Activated CD8-positive, alpha-beta T cell treated with anti-CD3 and anti-CD28 coated beads for 36 hours (primary cell): ENCODE results near the gene MYOZ1. TPM values are rescaled to one million over a fixed set of nuclear protein-coding genes. Genes with fewer than 3 reads are reported as not detected.
A peak's percentile ranks its signal among the peaks of the same experiment; 100 is the strongest.
"Not testable (repeated sequence)": the region's sequence is repeated elsewhere in the genome, so short reads cannot be mapped to it uniquely, and the experiment has no call there.

Experiments used
- ATAC-seq: fragments of 200-7000 bp; cut with Tn5 transposase; one replicate; pipeline ENCODE4 v1.10.0; 2021; ENCODE audit warnings: mild to moderate bottlenecking, moderate library complexity
- CTCF ChIA-PET: fragments of 350-600 bp; sonication (Branson Sonifier 250); formaldehyde crosslinking; loops from one replicate; lab custom pipeline; 2021; ENCODE audit warnings: antibody characterized with exemption; lab: Charles Lee
- POLR2A ChIA-PET: fragments of 350-600 bp; sonication (Branson Sonifier 250); formaldehyde crosslinking; loops from one replicate; lab custom pipeline; 2021; ENCODE audit warnings: antibody characterized with exemption; lab: Charles Lee
- DNase-seq: peaks from one replicate; pipeline ENCODE4 v3.0.0-alpha.2; 2020
- H3K27ac Mint-ChIP-seq: one replicate; pipeline ENCODE4 v1.8.0; 2021; ENCODE audit warnings: mild to moderate bottlenecking, mixed read lengths
- H3K27me3 Mint-ChIP-seq: one replicate; pipeline ENCODE4 v1.8.0; 2021; ENCODE audit warnings: mixed read lengths
- H3K36me3 Mint-ChIP-seq: one replicate; pipeline ENCODE4 v1.8.0; 2021; ENCODE audit warnings: low read depth, mixed read lengths
- H3K4me1 Mint-ChIP-seq: one replicate; pipeline ENCODE4 v1.8.0; 2021; ENCODE audit warnings: low read depth, mixed read lengths
- H3K4me3 Mint-ChIP-seq: one replicate; pipeline ENCODE4 v1.8.0; 2021; ENCODE audit warnings: mild to moderate bottlenecking, moderate library complexity, mixed read lengths
- H3K9me3 Mint-ChIP-seq: one replicate; pipeline ENCODE4 v1.8.0; 2021; ENCODE audit warnings: mixed read lengths
- intact Hi-C: fragments of 100-400 bp; cut with micrococcal nuclease; formaldehyde crosslinking; loops from one replicate; pipeline ENCODE4 v1.10.0; 2022
- total RNA-seq, 2 experiments: library from RNA; stranded (reverse); gene quantifications; one replicate each; pipeline ENCODE4 v1.2.3, GENCODE V29; 2021
- TF ChIP-seq, protein P1 (sequence below): fragments of 200-600 bp; IDR thresholded peaks from one replicate; pipeline ENCODE4 v1.8.0; 2022; ENCODE audit warnings: antibody characterized with exemption, mild to moderate bottlenecking

MYOZ1 gene
- total RNA-seq, 2 experiments from 2014 or later: not detected

DNA sequence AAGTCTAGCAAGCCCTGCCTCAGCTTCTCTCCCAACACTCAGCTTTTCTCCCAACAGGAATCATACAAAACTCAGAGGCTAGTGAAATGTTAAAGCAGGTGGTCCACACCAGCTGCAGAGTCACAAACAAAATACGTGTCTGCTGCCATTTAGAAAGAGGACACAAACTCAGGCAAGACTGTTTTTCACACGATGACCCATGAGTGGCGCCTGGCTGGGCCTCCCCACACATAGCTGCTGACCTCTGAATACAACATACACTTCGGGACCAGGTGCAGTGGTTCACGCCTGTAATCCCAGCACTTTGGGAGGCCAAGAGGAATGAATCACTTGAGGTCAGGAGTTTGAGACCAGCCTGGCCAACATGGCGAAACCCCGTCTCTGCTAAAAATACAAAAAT, 21.4 kb upstream of the MYOZ1 start:
- H3K36me3 Mint-ChIP-seq, H3K4me1 Mint-ChIP-seq, DNase-seq, CTCF ChIA-PET, ATAC-seq, H3K27me3 Mint-ChIP-seq, H3K9me3 Mint-ChIP-seq, intact Hi-C loops, H3K27ac Mint-ChIP-seq, H3K4me3 Mint-ChIP-seq, POLR2A ChIA-PET: not testable (repeated sequence)

DNA sequence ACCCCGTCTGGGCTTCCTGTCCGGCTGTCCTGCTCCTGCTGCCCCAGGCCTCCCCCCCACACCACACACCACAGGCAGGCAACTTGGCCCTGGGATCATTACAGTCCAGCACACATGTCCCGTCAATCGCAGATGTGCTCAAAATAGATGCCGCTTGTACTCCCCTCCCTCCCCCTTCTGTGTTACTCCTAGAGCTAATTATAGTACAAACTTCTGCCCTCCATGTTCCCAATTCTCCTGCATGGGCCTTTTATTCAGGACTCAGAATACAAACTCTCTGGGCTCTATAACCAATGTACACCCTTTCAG, 14.7 kb upstream of the MYOZ1 start, which contains the start of gene SYNPO2L:
TSS of gene SYNPO2L (minus strand) at position 40 of the 309 bp plus-strand sequence. CDS start 107 bp downstream, outside the sequence.
- intact Hi-C loops: no loop called here
- Mint-ChIP-seq H3K9me3 (no peaks in the 10 kb centered on the region), H3K4me1 (peaks cover 12% of the 10 kb centered on the region), H3K27ac (no peak within 1 kb of the TSS), H3K27me3 (no peaks in the 10 kb centered on the region), H3K4me3 (no peak within 1 kb of the TSS), H3K36me3 (no peaks in the 10 kb centered on the region)
- ChIA-PET POLR2A (no interaction called here), CTCF (no interaction called here)
- DNase-seq (no peak), ATAC-seq (no peak)
- TF ChIP-seq, protein P1, sequence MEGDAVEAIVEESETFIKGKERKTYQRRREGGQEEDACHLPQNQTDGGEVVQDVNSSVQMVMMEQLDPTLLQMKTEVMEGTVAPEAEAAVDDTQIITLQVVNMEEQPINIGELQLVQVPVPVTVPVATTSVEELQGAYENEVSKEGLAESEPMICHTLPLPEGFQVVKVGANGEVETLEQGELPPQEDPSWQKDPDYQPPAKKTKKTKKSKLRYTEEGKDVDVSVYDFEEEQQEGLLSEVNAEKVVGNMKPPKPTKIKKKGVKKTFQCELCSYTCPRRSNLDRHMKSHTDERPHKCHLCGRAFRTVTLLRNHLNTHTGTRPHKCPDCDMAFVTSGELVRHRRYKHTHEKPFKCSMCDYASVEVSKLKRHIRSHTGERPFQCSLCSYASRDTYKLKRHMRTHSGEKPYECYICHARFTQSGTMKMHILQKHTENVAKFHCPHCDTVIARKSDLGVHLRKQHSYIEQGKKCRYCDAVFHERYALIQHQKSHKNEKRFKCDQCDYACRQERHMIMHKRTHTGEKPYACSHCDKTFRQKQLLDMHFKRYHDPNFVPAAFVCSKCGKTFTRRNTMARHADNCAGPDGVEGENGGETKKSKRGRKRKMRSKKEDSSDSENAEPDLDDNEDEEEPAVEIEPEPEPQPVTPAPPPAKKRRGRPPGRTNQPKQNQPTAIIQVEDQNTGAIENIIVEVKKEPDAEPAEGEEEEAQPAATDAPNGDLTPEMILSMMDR: no peak

DNA sequence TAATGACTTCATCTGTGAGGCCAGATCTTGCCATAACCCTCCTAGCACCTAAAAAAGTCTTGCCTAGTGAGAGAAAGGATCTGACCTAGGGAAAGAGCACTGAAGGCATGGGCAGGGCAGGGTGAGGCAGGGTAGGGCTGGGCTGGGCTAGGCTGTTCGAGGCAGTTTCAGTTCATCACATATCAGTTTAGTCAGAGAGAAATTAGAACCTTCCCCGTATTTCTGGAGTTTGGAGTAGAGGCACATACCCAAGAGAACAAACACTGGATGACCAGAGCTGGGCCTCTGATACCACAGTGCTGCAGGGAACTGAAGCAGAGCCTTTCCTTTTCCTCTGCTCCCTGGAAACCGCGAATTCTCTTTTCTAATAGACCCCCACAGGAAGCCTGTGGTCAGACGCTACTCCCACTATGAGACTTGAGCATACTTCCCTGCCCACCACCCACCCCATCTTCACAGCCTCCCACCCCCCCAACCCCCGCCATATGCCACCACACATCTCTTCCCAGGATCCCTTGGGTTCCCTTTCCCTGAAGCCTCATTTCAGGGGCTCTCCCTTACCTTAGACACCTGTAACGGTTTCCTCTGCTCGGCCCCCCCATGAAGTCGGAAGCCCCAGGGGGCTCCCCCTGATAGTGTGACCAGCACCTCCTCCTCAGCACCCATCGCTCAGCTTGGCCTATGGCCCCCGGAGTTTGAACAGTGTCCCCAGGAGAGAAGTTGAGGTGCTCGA, 14.1 kb upstream of the MYOZ1 start:
- Mint-ChIP-seq H3K27ac (no peak overlapping the region), H3K4me3 (no peak overlapping the region), H3K36me3 (no peaks in the 10 kb centered on the region), H3K4me1 (peaks cover 12% of the 10 kb centered on the region), H3K27me3 (no peaks in the 10 kb centered on the region), H3K9me3 (no peaks in the 10 kb centered on the region)
- ChIA-PET POLR2A (no interaction called here), CTCF (no interaction called here)
- TF ChIP-seq, protein P1: no peak
- DNase-seq (no peak), ATAC-seq (peak; percentile 50)
- intact Hi-C loops: no loop called here

DNA sequence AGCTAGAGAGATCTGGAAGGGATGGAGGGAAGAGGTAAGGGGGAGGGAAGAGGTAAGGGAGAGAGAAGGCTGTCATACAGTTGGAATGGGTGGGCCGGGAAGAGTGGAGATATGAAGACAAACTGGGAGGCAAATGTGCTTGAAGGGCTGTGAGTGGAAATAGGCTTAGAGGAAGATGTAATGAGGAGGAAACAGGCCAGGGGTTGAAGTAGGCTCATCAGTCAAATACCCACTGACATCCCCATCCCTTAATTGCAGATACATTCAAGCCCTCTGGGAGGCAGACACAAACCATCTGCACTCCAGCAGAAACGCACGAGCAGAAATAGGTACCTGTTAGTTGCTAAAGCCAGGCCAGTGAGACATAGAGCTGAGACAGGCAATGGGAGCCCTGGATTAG, 12.4 kb upstream of the MYOZ1 start:
- Mint-ChIP-seq H3K27me3 (peaks cover 3% of the 10 kb centered on the region), H3K4me3 (no peak overlapping the region), H3K36me3 (no peaks in the 10 kb centered on the region), H3K4me1 (peaks cover 12% of the 10 kb centered on the region), H3K27ac (no peak overlapping the region), H3K9me3 (no peaks in the 10 kb centered on the region)
- intact Hi-C loops: no loop called here
- DNase-seq: peak; percentile 11
- ATAC-seq: no peak
- TF ChIP-seq, protein P1: no peak
- CTCF ChIA-PET: interaction anchor here (2.4 kb wide), 1 partner anchor 10 kb away, joined by 15 read pairs; no protein-coding TSS in a partner anchor
- POLR2A ChIA-PET: no interaction called here

DNA sequence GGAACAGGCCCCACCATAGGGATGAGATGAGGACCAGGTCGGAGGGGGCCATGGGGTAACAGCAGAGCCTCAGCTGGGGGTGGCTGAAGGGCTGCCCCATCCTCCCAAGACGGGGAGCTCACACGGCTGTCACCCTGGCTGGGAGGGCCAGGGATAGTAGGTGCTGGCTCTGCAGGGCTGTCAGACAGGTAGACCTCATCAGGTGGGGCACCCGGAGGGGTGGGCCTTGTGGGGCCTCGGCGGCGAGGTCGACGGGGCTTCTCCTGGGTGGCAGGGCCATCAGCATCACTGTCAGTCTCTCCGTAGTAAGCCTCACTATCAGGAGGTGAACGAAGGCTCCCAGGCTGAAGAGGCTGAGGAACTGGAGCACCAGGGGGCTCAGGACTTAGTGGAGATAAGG, 11.9 kb upstream of the MYOZ1 start:
- H3K27ac Mint-ChIP-seq: no peak overlapping the region
- H3K4me1 Mint-ChIP-seq: peaks cover 12% of the 10 kb centered on the region
- POLR2A ChIA-PET: no interaction called here
- TF ChIP-seq, protein P1: no peak
- H3K36me3 Mint-ChIP-seq: no peaks in the 10 kb centered on the region
- DNase-seq (no peak), ATAC-seq (no peak)
- intact Hi-C loops: no loop called here
- CTCF ChIA-PET: interaction anchor here (2.4 kb wide), 1 partner anchor 9 kb away, joined by 15 read pairs; no protein-coding TSS in a partner anchor
- H3K27me3 Mint-ChIP-seq: peaks cover 3% of the 10 kb centered on the region
- H3K9me3 Mint-ChIP-seq: no peaks in the 10 kb centered on the region
- no peak overlapping the region for H3K4me3 Mint-ChIP-seq
